BE2C (cell line): ENCODE data around the gene ATP1A4.

ENCODE experiments used
- DNase-seq: peaks from one replicate; pipeline ENCODE4 v3.0.0-alpha.2; 2020
- H3K27me3 ChIP-seq: fragments of 250-450 bp; sonication (Bioruptor Pico); 2 replicates; pipeline ENCODE4 v1.5.1; 2020; ENCODE audit warnings: mild to moderate bottlenecking
- H3K36me3 ChIP-seq: fragments of 250-450 bp; sonication (Bioruptor Pico); 2 replicates; pipeline ENCODE4 v1.5.1; 2020; ENCODE audit warnings: mild to moderate bottlenecking
- H3K4me1 ChIP-seq: fragments of 250-450 bp; sonication (Bioruptor Pico); 2 replicates; pipeline ENCODE4 v1.5.1; 2020
- H3K4me3 ChIP-seq: 2 replicates; pipeline ENCODE4 v1.5.1; 2011; ENCODE audit warnings: low read depth, low read length
- H3K9me3 ChIP-seq: fragments of 250-450 bp; sonication (Bioruptor Pico); 2 replicates; pipeline ENCODE4 v1.5.1; 2020
- CTCF ChIP-seq: IDR thresholded peaks from 2 replicates; pipeline ENCODE4 v1.5.1; 2012; ENCODE audit warnings: mild to moderate bottlenecking, low read depth, low read length

ATP1A4 gene

GRCh38 chr1:160207118-160207650, 55.8 kb downstream of the ATP1A4 start:
- Histone ChIP-seq H3K9me3 (no peaks in the 10 kb centered on the region), H3K4me1 (peaks cover 29% of the 10 kb centered on the region), H3K36me3 (peaks cover 20% of the 10 kb centered on the region), H3K4me3 (no peak overlapping the region; the same call in 1 of the 2 replicates), H3K27me3 (no peaks in the 10 kb centered on the region)
- no peak for TF ChIP-seq CTCF
- DNase-seq = no peak

GRCh38 chr1:160207771-160208556, 56.6 kb downstream of the ATP1A4 start:
- H3K4me3 ChIP-seq = no peak overlapping the region
- no peaks in the 10 kb centered on the region for H3K9me3 ChIP-seq
- peaks cover 29% of the 10 kb centered on the region for H3K4me1 ChIP-seq
- H3K27me3 ChIP-seq = no peaks in the 10 kb centered on the region
- TF ChIP-seq CTCF = no peak
- DNase-seq = no peak
- peaks cover 28% of the 10 kb centered on the region for H3K36me3 ChIP-seq

GRCh38 chr1:160208557-160209320, 57.3 kb downstream of the ATP1A4 start:
- no peaks in the 10 kb centered on the region for H3K9me3 ChIP-seq
- no peak for DNase-seq
- H3K4me1 ChIP-seq = peaks cover 29% of the 10 kb centered on the region
- no peaks in the 10 kb centered on the region for H3K27me3 ChIP-seq
- TF ChIP-seq CTCF = no peak
- no peak overlapping the region for H3K4me3 ChIP-seq
- H3K36me3 ChIP-seq = peaks cover 33% of the 10 kb centered on the region

GRCh38 chr1:160209321-160210046, 58.1 kb downstream of the ATP1A4 start:
- Histone ChIP-seq H3K4me3 (no peak overlapping the region), H3K9me3 (no peaks in the 10 kb centered on the region), H3K4me1 (peaks cover 29% of the 10 kb centered on the region), H3K36me3 (peaks cover 40% of the 10 kb centered on the region), H3K27me3 (no peaks in the 10 kb centered on the region)
- DNase-seq = peak; percentile 36
- TF ChIP-seq CTCF = no peak

- H3K4me3 ChIP-seq = no peak overlapping the region
- no peak for TF ChIP-seq CTCF
- H3K9me3 ChIP-seq = no peaks in the 10 kb centered on the region
- no peak for DNase-seq
- peaks cover 25% of the 10 kb centered on the region for H3K4me1 ChIP-seq
- peaks cover 51% of the 10 kb centered on the region for H3K36me3 ChIP-seq
- no peaks in the 10 kb centered on the region for H3K27me3 ChIP-seq
Observed at GRCh38 chr1:160210561-160210960, 59.2 kb downstream of the ATP1A4 start.
